Loucy (cell line): ENCODE results near the gene LSM12.

Experiments used
- EZH2phosphoT487 ChIP-seq: fragments of 200-600 bp; IDR thresholded peaks from 2 replicates; pipeline ENCODE4 v1.6.1; 2018; ENCODE audit warnings: antibody characterized with exemption, mild to moderate bottlenecking, moderate library complexity, borderline replicate concordance
- TF ChIP-seq, protein P1 (sequence below): fragments of 200-600 bp; sonication (generic); conservative IDR thresholded peaks from 2 replicates; pipeline ENCODE4 v1.5.1; 2014; ENCODE audit warnings: mild to moderate bottlenecking, antibody characterized with exemption, low read length

DNA sequence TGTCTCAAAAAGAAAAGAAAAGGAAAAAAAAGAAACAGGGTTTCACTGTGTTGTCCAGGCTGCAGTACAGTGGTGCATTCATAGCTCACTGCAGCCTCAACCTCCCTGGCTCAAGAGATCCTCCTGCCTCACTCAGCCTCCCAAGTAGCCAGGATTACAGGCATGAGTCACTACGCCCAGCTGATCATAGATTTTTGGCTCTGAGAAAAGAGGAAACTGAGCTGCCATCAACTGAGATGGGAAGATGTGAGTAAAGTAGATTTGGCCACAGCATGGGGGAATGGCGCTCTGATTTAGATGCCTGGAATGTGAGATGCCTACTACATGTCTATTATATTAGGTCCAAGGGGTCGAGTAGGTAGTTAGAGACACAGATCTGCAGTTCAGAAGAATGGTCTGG is 67.9 kb downstream of the LSM12 start:
- TF ChIP-seq, protein P1, sequence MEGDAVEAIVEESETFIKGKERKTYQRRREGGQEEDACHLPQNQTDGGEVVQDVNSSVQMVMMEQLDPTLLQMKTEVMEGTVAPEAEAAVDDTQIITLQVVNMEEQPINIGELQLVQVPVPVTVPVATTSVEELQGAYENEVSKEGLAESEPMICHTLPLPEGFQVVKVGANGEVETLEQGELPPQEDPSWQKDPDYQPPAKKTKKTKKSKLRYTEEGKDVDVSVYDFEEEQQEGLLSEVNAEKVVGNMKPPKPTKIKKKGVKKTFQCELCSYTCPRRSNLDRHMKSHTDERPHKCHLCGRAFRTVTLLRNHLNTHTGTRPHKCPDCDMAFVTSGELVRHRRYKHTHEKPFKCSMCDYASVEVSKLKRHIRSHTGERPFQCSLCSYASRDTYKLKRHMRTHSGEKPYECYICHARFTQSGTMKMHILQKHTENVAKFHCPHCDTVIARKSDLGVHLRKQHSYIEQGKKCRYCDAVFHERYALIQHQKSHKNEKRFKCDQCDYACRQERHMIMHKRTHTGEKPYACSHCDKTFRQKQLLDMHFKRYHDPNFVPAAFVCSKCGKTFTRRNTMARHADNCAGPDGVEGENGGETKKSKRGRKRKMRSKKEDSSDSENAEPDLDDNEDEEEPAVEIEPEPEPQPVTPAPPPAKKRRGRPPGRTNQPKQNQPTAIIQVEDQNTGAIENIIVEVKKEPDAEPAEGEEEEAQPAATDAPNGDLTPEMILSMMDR = no peak
- no peak for TF ChIP-seq EZH2phosphoT487
